Bronchial epithelial cell (primary cell): ENCODE data around the gene JCHAIN. TPM values are rescaled to one million over a fixed set of nuclear protein-coding genes. Genes with fewer than 3 reads are reported as not detected.
"Not testable (repeated sequence)": the region's sequence is repeated elsewhere in the genome, so short reads cannot be mapped to it uniquely, and the experiment has no call there.

Experiments
- DNase-seq: peaks from one replicate; pipeline ENCODE4 v3.0.0-alpha.2; 2010; ENCODE audit warnings: low read depth
- FAIRE-seq: peaks from 2 replicates; lab custom pipeline; 2011; peaks lifted over from hg19 to GRCh38; lab: Jason Lieb, UNC
- H3K27me3 ChIP-seq: 2 replicates; pipeline ENCODE4 v1.5.1; 2011; ENCODE audit warnings: low read length; ENCODE audit not compliant: control insufficient read depth, insufficient read depth
- H3K36me3 ChIP-seq: 2 replicates; pipeline ENCODE4 v1.5.1; 2011; ENCODE audit warnings: low read length; ENCODE audit not compliant: control insufficient read depth, insufficient read depth
- H3K4me3 ChIP-seq: 2 replicates; pipeline ENCODE4 v1.5.1; 2011; ENCODE audit warnings: mild to moderate bottlenecking, low read depth, low read length, control low read depth
- CTCF ChIP-seq: IDR thresholded peaks from 2 replicates; pipeline ENCODE4 v1.5.1; 2011; ENCODE audit warnings: mild to moderate bottlenecking, moderate library complexity, low read length, control low read depth, inconsistent platforms; ENCODE audit not compliant: insufficient read depth, severe bottlenecking
- total RNA-seq: library from RNA; depleted of rRNA; stranded (reverse); fragments of >200 nt; gene quantifications from 2 replicates; pipeline ENCODE4 v1.2.1, GENCODE V29; 2014

Gene JCHAIN
- total RNA-seq, 1 donor from 2014 or later = not detected

GRCh38 chr4:70700712-70701111 lies 34.4 kb upstream of the JCHAIN start:
- H3K27me3 ChIP-seq = no peaks in the 10 kb centered on the region

GRCh38 chr4:70698435-70698834 lies 32.1 kb upstream of the JCHAIN start:
- H3K4me3 ChIP-seq, FAIRE-seq, H3K36me3 ChIP-seq, DNase-seq, H3K27me3 ChIP-seq: not testable (repeated sequence)

More at GRCh38 chr4:70700712-70701111, 34.4 kb upstream of the JCHAIN start:
- Histone ChIP-seq H3K36me3 (no peaks in the 10 kb centered on the region), H3K4me3 (no peak overlapping the region)
- TF ChIP-seq CTCF = no peak
- FAIRE-seq = no peak
- DNase-seq = no peak

GRCh38 chr4:70694633-70695032 lies 28.3 kb upstream of the JCHAIN start:
- H3K36me3 ChIP-seq, H3K4me3 ChIP-seq, DNase-seq, H3K27me3 ChIP-seq, FAIRE-seq: not testable (repeated sequence)

GRCh38 chr4:70691661-70692060 lies 25.4 kb upstream of the JCHAIN start:
- no peaks in the 10 kb centered on the region for H3K36me3 ChIP-seq
- FAIRE-seq (no peak), DNase-seq (no peak)
- H3K27me3 ChIP-seq = no peaks in the 10 kb centered on the region
- H3K4me3 ChIP-seq = no peak overlapping the region
- no peak for TF ChIP-seq CTCF

GRCh38 chr4:70688795-70689231 lies 22.5 kb upstream of the JCHAIN start:
- TF ChIP-seq CTCF = no peak
- Histone ChIP-seq H3K36me3 (no peaks in the 10 kb centered on the region), H3K4me3 (peak overlapping the region; percentile 91), H3K27me3 (no peaks in the 10 kb centered on the region)
- DNase-seq = no peak
- FAIRE-seq = no peak

GRCh38 chr4:70687821-70688794 lies 21.8 kb upstream of the JCHAIN start, which contains the start of gene UTP3:
UTP3 (plus strand) TSS chr4:70688532; CDS start chr4:70688678, 146 bp downstream.
- FAIRE-seq = peak; percentile 62
- peak; percentile 97 for TF ChIP-seq CTCF

More at GRCh38 chr4:70687821-70688794, 21.8 kb upstream of the JCHAIN start, which contains the start of gene UTP3:
- peak; percentile 98 for DNase-seq
- peak within 1 kb of the TSS; percentile 91 for H3K4me3 ChIP-seq
- no peaks in the 10 kb centered on the region for H3K27me3 ChIP-seq
- H3K36me3 ChIP-seq = no peaks in the 10 kb centered on the region
